Activated CD4-positive, alpha-beta T cell treated with anti-CD3 and anti-CD28 coated beads for 1 hour (primary cell): ENCODE results near the gene ZFP36L1.

Experiments used
- DNase-seq: peaks from one replicate; pipeline ENCODE4 v3.0.0-alpha.2; 2020

ZFP36L1 gene

GRCh38 chr14:68759937-68760336, 32.9 kb downstream of the ZFP36L1 start:
- DNase-seq = no peak

- no peak for DNase-seq
These were observed 33.8 kb downstream of the ZFP36L1 start for GRCh38 chr14:68759017-68759560.

GRCh38 chr14:68758301-68758700, 34.6 kb downstream of the ZFP36L1 start:
- DNase-seq = no peak

- DNase-seq = no peak
These were observed 35.2 kb downstream of the ZFP36L1 start for GRCh38 chr14:68757618-68758081.

GRCh38 chr14:68756734-68757133, 36.1 kb downstream of the ZFP36L1 start:
- DNase-seq = no peak

- no peak for DNase-seq
These were observed 36.8 kb downstream of the ZFP36L1 start for GRCh38 chr14:68756000-68756481.

- no peak for DNase-seq
These were observed 37.9 kb downstream of the ZFP36L1 start for GRCh38 chr14:68755016-68755353.

- DNase-seq = no peak
These were observed 39.2 kb downstream of the ZFP36L1 start for GRCh38 chr14:68753690-68754089.

GRCh38 chr14:68752271-68753006, 40.4 kb downstream of the ZFP36L1 start:
- no peak for DNase-seq

GRCh38 chr14:68749487-68750475, 43.1 kb downstream of the ZFP36L1 start:
- DNase-seq = no peak

- no peak for DNase-seq
These were observed 44.2 kb downstream of the ZFP36L1 start for GRCh38 chr14:68748691-68749090.

- no peak for DNase-seq
These were observed 44.6 kb downstream of the ZFP36L1 start for GRCh38 chr14:68748260-68748659.

GRCh38 chr14:68747393-68747792, 45.5 kb downstream of the ZFP36L1 start:
- no peak for DNase-seq

- DNase-seq = no peak
These were observed 48.3 kb downstream of the ZFP36L1 start for GRCh38 chr14:68744613-68745012.

- DNase-seq = no peak
These were observed 50.9 kb downstream of the ZFP36L1 start for GRCh38 chr14:68741839-68742470.

- DNase-seq = no peak
These were observed 51.4 kb downstream of the ZFP36L1 start for GRCh38 chr14:68741477-68741791.

- no peak for DNase-seq
These were observed 51.9 kb downstream of the ZFP36L1 start for GRCh38 chr14:68740788-68741476.

GRCh38 chr14:68739701-68740100, 53.2 kb downstream of the ZFP36L1 start:
- no peak for DNase-seq

GRCh38 chr14:68738559-68738958, 54.3 kb downstream of the ZFP36L1 start:
- DNase-seq = no peak
